H1 (cell line): Measurements from ENCODE around the gene SGCD.

Experiments
- ATF2 ChIP-seq: IDR thresholded peaks from 2 replicates; pipeline ENCODE4 v1.6.1; 2012; ENCODE audit warnings: low read length, inconsistent platforms
- CEBPB ChIP-seq: IDR thresholded peaks from 2 replicates; pipeline ENCODE4 v1.6.1; 2012; ENCODE audit warnings: low read depth, low read length
- CTCF ChIP-seq, 3 experiments: IDR thresholded peaks; 1 replicate in 2 of 3; 2 replicates in 1 of 3; pipeline versions ENCODE4 v1.5.1 to v1.6.1; 2011; ENCODE audit warnings: low read length in 3 of 3, mild to moderate bottlenecking in 3 of 3, inconsistent platforms in 2 of 3, low read depth in 1 of 3, moderate library complexity in 1 of 3; ENCODE audit not compliant: insufficient read depth in 1 of 3; ENCODE audit errors: control extremely low read depth in 1 of 3
- HDAC2 ChIP-seq, 2 experiments: fragments of 300-600 bp in 1 of 2; sonication (generic) in 1 of 2; IDR thresholded peaks; 2 replicates each; pipeline ENCODE4 v1.6.1; 2011 to 2012; ENCODE audit warnings: low read depth in 2 of 2, low read length in 2 of 2, mild to moderate bottlenecking in 2 of 2, moderate library complexity in 2 of 2, borderline replicate concordance in 1 of 2, inconsistent platforms in 1 of 2
- TAF1 ChIP-seq: IDR thresholded peaks from 2 replicates; pipeline ENCODE4 v1.6.1; 2011; ENCODE audit warnings: mild to moderate bottlenecking, low read depth, low read length
- TBP ChIP-seq: IDR thresholded peaks from 2 replicates; pipeline ENCODE4 v1.6.1; 2011; ENCODE audit warnings: low read depth, low read length, improper control_type of control experiment

GRCh38 chr5:156687514-156687913, 360.6 kb downstream of the SGCD start:
- TF ChIP-seq ATF2 = no peak
- no peak for TF ChIP-seq TAF1
- TF ChIP-seq CTCF (IDR thresholded peaks at IDR 0.05; ENCODE audit: control extremely low read depth in 1 of 3, insufficient read depth in 1 of 3, low read depth in 1 of 3, low read length in 3 of 3) = no peak
- no peak for TF ChIP-seq TBP
- TF ChIP-seq CEBPB = no peak
- no peak for TF ChIP-seq HDAC2 (IDR thresholded peaks at IDR 0.05; ENCODE audit: borderline replicate concordance in 1 of 2, low read depth in 2 of 2, low read length in 2 of 2)
